ENCODE measurements around the gene COQ8A.

Gene COQ8A

GRCh38 chr1:226945858-226946245 lies 5.8 kb downstream of the COQ8A start:
- no peak overlapping the region for H3K9ac ChIP-seq (ENCODE audit: low read length)
- peaks cover 24% of the 10 kb centered on the region for H3K4me1 ChIP-seq (ENCODE audit: control insufficient read depth, insufficient read depth, low read length)
- no peak overlapping the region for H3K27ac ChIP-seq (ENCODE audit: low read depth, low read length)
- H3K36me3 ChIP-seq (ENCODE audit: control insufficient read depth, insufficient read depth, low read length): no peaks in the 10 kb centered on the region
- peaks cover 5% of the 10 kb centered on the region; the same call in 1 of the 2 replicates for H3K9me3 ChIP-seq (ENCODE audit: control insufficient read depth, insufficient read depth, low read depth, low read length)
- H3K4me3 ChIP-seq (ENCODE audit: low read depth, low read length): no peak overlapping the region
- H3K27me3 ChIP-seq (ENCODE audit: control insufficient read depth, insufficient read depth, low read length): peaks cover 3% of the 10 kb centered on the region

- H3K4me3 ChIP-seq (ENCODE audit: low read depth, low read length): no peak overlapping the region
- no peaks in the 10 kb centered on the region for H3K36me3 ChIP-seq (ENCODE audit: control insufficient read depth, insufficient read depth, low read length)
- no peaks in the 10 kb centered on the region for H3K27me3 ChIP-seq (ENCODE audit: control insufficient read depth, insufficient read depth, low read length)
- peaks cover 5% of the 10 kb centered on the region; the same call in 1 of the 2 replicates for H3K9me3 ChIP-seq (ENCODE audit: control insufficient read depth, insufficient read depth, low read depth, low read length)
- no peak overlapping the region for H3K27ac ChIP-seq (ENCODE audit: low read depth, low read length)
- H3K9ac ChIP-seq (ENCODE audit: low read length): no peak overlapping the region
- H3K4me1 ChIP-seq (ENCODE audit: control insufficient read depth, insufficient read depth, low read length): peaks cover 23% of the 10 kb centered on the region
These were observed 6.2 kb downstream of the COQ8A start for GRCh38 chr1:226946285-226946684.

GRCh38 chr1:226946841-226947240 lies 6.7 kb downstream of the COQ8A start:
- H3K4me1 ChIP-seq (ENCODE audit: control insufficient read depth, insufficient read depth, low read length): peaks cover 23% of the 10 kb centered on the region
- peaks cover 5% of the 10 kb centered on the region; the same call in 1 of the 2 replicates for H3K9me3 ChIP-seq (ENCODE audit: control insufficient read depth, insufficient read depth, low read depth, low read length)
- no peak overlapping the region for H3K27ac ChIP-seq (ENCODE audit: low read depth, low read length)
- no peaks in the 10 kb centered on the region for H3K27me3 ChIP-seq (ENCODE audit: control insufficient read depth, insufficient read depth, low read length)
- no peaks in the 10 kb centered on the region for H3K36me3 ChIP-seq (ENCODE audit: control insufficient read depth, insufficient read depth, low read length)
- no peak overlapping the region for H3K4me3 ChIP-seq (ENCODE audit: low read depth, low read length)
- no peak overlapping the region for H3K9ac ChIP-seq (ENCODE audit: low read length)

GRCh38 chr1:226948051-226948450 lies 8.0 kb downstream of the COQ8A start:
- Histone ChIP-seq H3K4me1 (ENCODE audit: control insufficient read depth, insufficient read depth, low read length) (peaks cover 20% of the 10 kb centered on the region), H3K36me3 (ENCODE audit: control insufficient read depth, insufficient read depth, low read length) (no peaks in the 10 kb centered on the region), H3K4me3 (ENCODE audit: low read depth, low read length) (no peak overlapping the region), H3K9ac (ENCODE audit: low read length) (no peak overlapping the region), H3K27ac (ENCODE audit: low read depth, low read length) (no peak overlapping the region), H3K9me3 (ENCODE audit: control insufficient read depth, insufficient read depth, low read depth, low read length) (peaks cover 5% of the 10 kb centered on the region; the same call in 1 of the 2 replicates), H3K27me3 (ENCODE audit: control insufficient read depth, insufficient read depth, low read length) (no peaks in the 10 kb centered on the region)

- Histone ChIP-seq H3K27ac (ENCODE audit: low read depth, low read length) (no peak overlapping the region), H3K9me3 (ENCODE audit: control insufficient read depth, insufficient read depth, low read depth, low read length) (peaks cover 5% of the 10 kb centered on the region; the same call in 1 of the 2 replicates), H3K27me3 (ENCODE audit: control insufficient read depth, insufficient read depth, low read length) (no peaks in the 10 kb centered on the region), H3K9ac (ENCODE audit: low read length) (no peak overlapping the region), H3K4me3 (ENCODE audit: low read depth, low read length) (no peak overlapping the region), H3K4me1 (ENCODE audit: control insufficient read depth, insufficient read depth, low read length) (peaks cover 20% of the 10 kb centered on the region), H3K36me3 (ENCODE audit: control insufficient read depth, insufficient read depth, low read length) (no peaks in the 10 kb centered on the region)
These were observed 8.4 kb downstream of the COQ8A start for GRCh38 chr1:226948480-226948879.

- no peaks in the 10 kb centered on the region for H3K36me3 ChIP-seq (ENCODE audit: control insufficient read depth, insufficient read depth, low read length)
- no peak overlapping the region for H3K9ac ChIP-seq (ENCODE audit: low read length)
- H3K4me1 ChIP-seq (ENCODE audit: control insufficient read depth, insufficient read depth, low read length): peaks cover 18% of the 10 kb centered on the region
- H3K9me3 ChIP-seq (ENCODE audit: control insufficient read depth, insufficient read depth, low read depth, low read length): peaks cover 5% of the 10 kb centered on the region; the same call in 1 of the 2 replicates
- H3K4me3 ChIP-seq (ENCODE audit: low read depth, low read length): no peak overlapping the region
- H3K27ac ChIP-seq (ENCODE audit: low read depth, low read length): no peak overlapping the region
- no peaks in the 10 kb centered on the region for H3K27me3 ChIP-seq (ENCODE audit: control insufficient read depth, insufficient read depth, low read length)
These were observed 8.9 kb downstream of the COQ8A start for GRCh38 chr1:226948996-226949395.

GRCh38 chr1:226949401-226949800 lies 9.3 kb downstream of the COQ8A start:
- Histone ChIP-seq H3K36me3 (ENCODE audit: control insufficient read depth, insufficient read depth, low read length) (no peaks in the 10 kb centered on the region), H3K9me3 (ENCODE audit: control insufficient read depth, insufficient read depth, low read depth, low read length) (peaks cover 5% of the 10 kb centered on the region; the same call in 1 of the 2 replicates), H3K4me1 (ENCODE audit: control insufficient read depth, insufficient read depth, low read length) (peaks cover 15% of the 10 kb centered on the region), H3K4me3 (ENCODE audit: low read depth, low read length) (no peak overlapping the region), H3K27ac (ENCODE audit: low read depth, low read length) (no peak overlapping the region), H3K27me3 (ENCODE audit: control insufficient read depth, insufficient read depth, low read length) (no peaks in the 10 kb centered on the region), H3K9ac (ENCODE audit: low read length) (no peak overlapping the region)

- Histone ChIP-seq H3K4me3 (ENCODE audit: low read depth, low read length) (no peak overlapping the region), H3K27me3 (ENCODE audit: control insufficient read depth, insufficient read depth, low read length) (no peaks in the 10 kb centered on the region), H3K27ac (ENCODE audit: low read depth, low read length) (no peak overlapping the region), H3K9ac (ENCODE audit: low read length) (no peak overlapping the region), H3K4me1 (ENCODE audit: control insufficient read depth, insufficient read depth, low read length) (peaks cover 6% of the 10 kb centered on the region), H3K36me3 (ENCODE audit: control insufficient read depth, insufficient read depth, low read length) (no peaks in the 10 kb centered on the region), H3K9me3 (ENCODE audit: control insufficient read depth, insufficient read depth, low read depth, low read length) (peaks cover 13% of the 10 kb centered on the region; the same call in 1 of the 2 replicates)
These were observed 10.2 kb downstream of the COQ8A start for GRCh38 chr1:226950316-226950715.

GRCh38 chr1:226950871-226951270 lies 10.8 kb downstream of the COQ8A start:
- Histone ChIP-seq H3K9me3 (ENCODE audit: control insufficient read depth, insufficient read depth, low read depth, low read length) (peaks cover 16% of the 10 kb centered on the region; the same call in 1 of the 2 replicates), H3K36me3 (ENCODE audit: control insufficient read depth, insufficient read depth, low read length) (no peaks in the 10 kb centered on the region), H3K4me1 (ENCODE audit: control insufficient read depth, insufficient read depth, low read length) (0 out of 2 replicates have a peak, but pooled peaks cover under 1% of the 10 kb centered on the region), H3K27ac (ENCODE audit: low read depth, low read length) (no peak overlapping the region), H3K9ac (ENCODE audit: low read length) (no peak overlapping the region), H3K4me3 (ENCODE audit: low read depth, low read length) (no peak overlapping the region), H3K27me3 (ENCODE audit: control insufficient read depth, insufficient read depth, low read length) (no peaks in the 10 kb centered on the region)

GRCh38 chr1:226951286-226952117 lies 11.4 kb downstream of the COQ8A start:
- H3K27me3 ChIP-seq (ENCODE audit: control insufficient read depth, insufficient read depth, low read length): no peaks in the 10 kb centered on the region
- no peaks in the 10 kb centered on the region for H3K36me3 ChIP-seq (ENCODE audit: control insufficient read depth, insufficient read depth, low read length)
- peaks cover 19% of the 10 kb centered on the region; the same call in 1 of the 2 replicates for H3K9me3 ChIP-seq (ENCODE audit: control insufficient read depth, insufficient read depth, low read depth, low read length)
- H3K4me3 ChIP-seq (ENCODE audit: low read depth, low read length): no peak overlapping the region
- H3K4me1 ChIP-seq (ENCODE audit: control insufficient read depth, insufficient read depth, low read length): no peaks in the 10 kb centered on the region
- no peak overlapping the region for H3K9ac ChIP-seq (ENCODE audit: low read length)
- no peak overlapping the region for H3K27ac ChIP-seq (ENCODE audit: low read depth, low read length)

- no peak overlapping the region for H3K27ac ChIP-seq (ENCODE audit: low read depth, low read length)
- no peaks in the 10 kb centered on the region for H3K27me3 ChIP-seq (ENCODE audit: control insufficient read depth, insufficient read depth, low read length)
- H3K36me3 ChIP-seq (ENCODE audit: control insufficient read depth, insufficient read depth, low read length): no peaks in the 10 kb centered on the region
- H3K9ac ChIP-seq (ENCODE audit: low read length): no peak overlapping the region
- H3K9me3 ChIP-seq (ENCODE audit: control insufficient read depth, insufficient read depth, low read depth, low read length): peaks cover 19% of the 10 kb centered on the region; the same call in 1 of the 2 replicates
- H3K4me1 ChIP-seq (ENCODE audit: control insufficient read depth, insufficient read depth, low read length): no peaks in the 10 kb centered on the region
- H3K4me3 ChIP-seq (ENCODE audit: low read depth, low read length): no peak overlapping the region
These were observed 12.0 kb downstream of the COQ8A start for GRCh38 chr1:226952118-226952441.

Measured in HUES6 (cell line).